HepG2 (cell line): ENCODE data around the gene SETD5. TPM values are rescaled to one million over a fixed set of nuclear protein-coding genes. Genes with fewer than 3 reads are reported as not detected.

ENCODE experiments used
- ATAC-seq: fragments of 200-7000 bp; cut with Tn5 transposase; 3 replicates; pipeline ENCODE4 v1.9.1; 2020; ENCODE audit warnings: mild to moderate bottlenecking, moderate library complexity
- BruUV-seq: library from RNA; stranded (reverse); fragments of 400-500 nt; replicated peaks from 2 replicates; lab custom pipeline; 2021; lab: Mats Ljungman, UMichigan
- CTCF ChIA-PET: fragments of 300-600 bp; formaldehyde crosslinking; extraction: SDS; loops from one replicate; lab custom pipeline; 2021; ENCODE audit warnings: low total read pairs, inconsistent platforms, low intra/inter-chr PET ratio; lab: Yijun Ruan, JAX
- POLR2A ChIA-PET: fragments of 350-600 bp; sonication (Branson Sonifier 250); formaldehyde crosslinking; loops from one replicate; lab custom pipeline; 2020; ENCODE audit warnings: antibody characterized with exemption, inconsistent platforms; lab: Yijun Ruan, JAX
- DNase-seq: peaks from one replicate; pipeline ENCODE4 v3.0.0-alpha.2; 2015; ENCODE audit warnings: low spot score
- FAIRE-seq: peaks from 3 replicates; lab custom pipeline; 2011; peaks lifted over from hg19 to GRCh38; lab: Jason Lieb, UNC
- H2AFZ ChIP-seq: one replicate; pipeline ENCODE4 v1.6.1; 2011; ENCODE audit warnings: low read length, inconsistent platforms
- H3K27ac ChIP-seq: fragments of 300-600 bp; 3 replicates; pipeline ENCODE4 v1.8.0; 2011; ENCODE audit warnings: mixed run types, mild to moderate bottlenecking, mixed read lengths, low read length, inconsistent platforms; ENCODE audit not compliant: insufficient read depth; ENCODE audit errors: extremely low read length
- H3K27me3 ChIP-seq, 2 experiments: fragments of 200-600 bp in 1 of 2; 2 replicates in 1 of 2; 3 replicates in 1 of 2; pipeline versions ENCODE4 v1.6.0 to v1.8.0; 2011; ENCODE audit warnings: low read length in 2 of 2, mild to moderate bottlenecking in 2 of 2, moderate library complexity in 2 of 2, inconsistent platforms in 1 of 2; ENCODE audit not compliant: insufficient read depth in 2 of 2, control insufficient read depth in 1 of 2
- H3K36me3 ChIP-seq, 2 experiments: fragments of 200-600 bp in 1 of 2; replicated peaks in 1 of 2; 2 replicates in 1 of 2; 3 replicates in 1 of 2; pipeline versions ENCODE4 v1.5.1 to v1.8.0; 2011; ENCODE audit warnings: low read length in 2 of 2, inconsistent platforms in 1 of 2; ENCODE audit not compliant: insufficient read depth in 2 of 2, control insufficient read depth in 1 of 2
- H3K4me1 ChIP-seq: 2 replicates; pipeline ENCODE4 v1.5.1; 2012; ENCODE audit warnings: low read length, inconsistent platforms; ENCODE audit not compliant: insufficient read depth
- H3K4me2 ChIP-seq: 2 replicates; pipeline ENCODE4 v1.6.0; 2011; ENCODE audit warnings: low read depth, low read length, inconsistent platforms
- H3K4me3 ChIP-seq, 3 experiments: fragments of 200-600 bp in 1 of 3; sonication (generic), shearing (Covaris generic) in 1 of 3; replicated peaks in 1 of 3; 2 replicates each; pipeline ENCODE4 v1.5.1; 2011 to 2016; ENCODE audit warnings: low read length in 3 of 3, inconsistent platforms in 2 of 3, low read depth in 2 of 3, mild to moderate bottlenecking in 2 of 3, control low read depth in 1 of 3, mixed read lengths in 1 of 3; ENCODE audit not compliant: insufficient read depth in 1 of 3
- H3K79me2 ChIP-seq: one replicate; pipeline ENCODE4 v1.6.1; 2011; ENCODE audit warnings: low read length, inconsistent platforms; ENCODE audit not compliant: insufficient read depth
- H3K9ac ChIP-seq: 2 replicates; pipeline ENCODE4 v1.6.0; 2011; ENCODE audit warnings: mild to moderate bottlenecking, low read depth, low read length, inconsistent platforms; ENCODE audit not compliant: insufficient read depth
- H3K9me3 ChIP-seq: 2 replicates; pipeline ENCODE4 v1.5.1; 2012; ENCODE audit warnings: mild to moderate bottlenecking, low read length
- H4K20me1 ChIP-seq: 2 replicates; pipeline ENCODE4 v1.6.0; 2011; ENCODE audit warnings: inconsistent platforms, mild to moderate bottlenecking, low read length, moderate library complexity; ENCODE audit not compliant: insufficient read depth
- FOSL1 ChIP-seq: sonication (generic); formaldehyde crosslinking; IDR thresholded peaks from 2 replicates; pipeline ENCODE4 v1.9.0; 2021; ENCODE audit warnings: missing genetic modification reagents, borderline replicate concordance
- HMG20B ChIP-seq: conservative IDR thresholded peaks from 2 replicates; pipeline ENCODE4 v1.6.1; 2016; ENCODE audit warnings: missing genetic modification reagents, missing compliant biosample characterization
- IRF2 ChIP-seq: IDR thresholded peaks from 2 replicates; pipeline ENCODE4 v1.6.1; 2018; ENCODE audit warnings: missing genetic modification reagents, missing compliant biosample characterization
- SOX6 ChIP-seq, 2 experiments: fragments of 450-650 bp in 1 of 2; sonication (generic) in 1 of 2; formaldehyde crosslinking in 1 of 2; IDR thresholded peaks; 2 replicates each; pipeline versions ENCODE4 v1.4.0 to v1.6.1; 2017 to 2020; ENCODE audit warnings: antibody characterized with exemption in 1 of 2, mild to moderate bottlenecking in 1 of 2, missing genetic modification reagents in 1 of 2
- SP140L ChIP-seq: sonication (generic); formaldehyde crosslinking; IDR thresholded peaks from 2 replicates; pipeline ENCODE4 v1.4.0; 2020; ENCODE audit warnings: missing genetic modification reagents, borderline replicate concordance
- SPEN ChIP-seq: sonication (generic); formaldehyde crosslinking; IDR thresholded peaks from 2 replicates; pipeline ENCODE4 v1.5.1; 2020; ENCODE audit warnings: low read depth, mild to moderate bottlenecking, missing genetic modification reagents
- ZNF124 ChIP-seq: sonication (generic); formaldehyde crosslinking; IDR thresholded peaks from 2 replicates; pipeline ENCODE4 v1.4.0; 2020; ENCODE audit warnings: missing genetic modification reagents
- ZNF34 ChIP-seq: sonication (generic); formaldehyde crosslinking; IDR thresholded peaks from 2 replicates; pipeline ENCODE4 v1.4.0; 2020; ENCODE audit warnings: mild to moderate bottlenecking, missing genetic modification reagents, borderline replicate concordance
- ZNF652 ChIP-seq: IDR thresholded peaks from 2 replicates; pipeline ENCODE4 v1.6.1; 2016; ENCODE audit warnings: low read depth, borderline replicate concordance
- WGBS: methylation state at CpG from one replicate; pipeline ENCODE4 v1.1.6; 2017; ENCODE audit warnings: low lambda C conversion rate; 5-methylcytosine and 5-hydroxymethylcytosine counted together
- in situ Hi-C: cut with HindIII; loops from 2 replicates; pipeline ENCODE4 v1.10.0; 2017; ENCODE audit warnings: low pct_unique_long_range_greater_than_20kb; ENCODE audit not compliant: extremely low pct_ligation_motif_present
- intact Hi-C: fragments of 100-400 bp; cut with micrococcal nuclease; formaldehyde crosslinking; loops from one replicate; pipeline ENCODE4 v1.10.0; 2022; ENCODE audit not compliant: unreplicated experiment
- polyA plus RNA-seq, 8 experiments: library from polyadenylated mRNA; depleted of rRNA in 3 of 8; stranded (reverse) in 7 of 8; unstranded in 1 of 8; fragments of >200 nt; fragmentation: Illumina TruSeq in 4 of 8; extraction: Trizol in 4 of 8; gene quantifications; 2 replicates each; pipeline versions ENCODE4 v1.2.1 to v1.2.3, GENCODE V29; 2011 to 2016; ENCODE audit warnings: low read depth in 4 of 8, missing spikeins in 1 of 8, mixed read lengths in 1 of 8; ENCODE audit not compliant: insufficient read depth in 1 of 8
- total RNA-seq, 5 experiments: library from RNA; depleted of rRNA; stranded (reverse); fragments of >200 nt; fragmentation: Illumina TruSeq; extraction: Trizol; gene quantifications; 2 replicates each; pipeline ENCODE4 v1.2.3, GENCODE V29; 2016; ENCODE audit warnings: low read depth in 1 of 5
- TF ChIP-seq, protein P1 (sequence below): sonication (generic); formaldehyde crosslinking; IDR thresholded peaks from 2 replicates; pipeline ENCODE4 v1.4.0; 2020; ENCODE audit warnings: missing genetic modification reagents
- TF ChIP-seq, protein P2 (sequence below): sonication (generic); formaldehyde crosslinking; IDR thresholded peaks from 2 replicates; pipeline ENCODE4 v1.5.0; 2020; ENCODE audit warnings: mild to moderate bottlenecking, missing genetic modification reagents, borderline replicate concordance

SETD5 gene
- total and polyA plus RNA-seq, 2 of the 13 experiments (the other 11 are each of a cell fraction or from before 2014, with no cell fraction given): 46.8 to 95.8 TPM

DNA sequence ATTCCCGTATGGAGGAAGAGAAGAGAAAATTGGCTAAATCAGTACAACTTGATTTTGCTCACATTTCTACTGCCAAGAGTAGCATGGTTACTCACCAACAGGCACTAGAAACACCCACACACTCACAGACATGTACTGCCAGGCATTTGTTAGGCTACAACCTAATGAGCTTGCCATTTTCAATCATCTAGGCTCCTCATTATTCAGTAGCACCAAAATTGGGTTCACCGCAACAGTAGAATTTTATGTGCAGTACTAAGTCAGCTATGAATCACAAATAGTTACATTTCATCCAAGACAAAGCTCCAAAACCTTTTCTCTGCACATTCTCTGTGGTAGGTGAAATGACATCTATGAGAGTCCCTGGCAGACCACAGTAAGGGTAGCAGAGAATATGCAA is 49.5 kb upstream of the SETD5 start (continued):
- TF ChIP-seq, protein P1, sequence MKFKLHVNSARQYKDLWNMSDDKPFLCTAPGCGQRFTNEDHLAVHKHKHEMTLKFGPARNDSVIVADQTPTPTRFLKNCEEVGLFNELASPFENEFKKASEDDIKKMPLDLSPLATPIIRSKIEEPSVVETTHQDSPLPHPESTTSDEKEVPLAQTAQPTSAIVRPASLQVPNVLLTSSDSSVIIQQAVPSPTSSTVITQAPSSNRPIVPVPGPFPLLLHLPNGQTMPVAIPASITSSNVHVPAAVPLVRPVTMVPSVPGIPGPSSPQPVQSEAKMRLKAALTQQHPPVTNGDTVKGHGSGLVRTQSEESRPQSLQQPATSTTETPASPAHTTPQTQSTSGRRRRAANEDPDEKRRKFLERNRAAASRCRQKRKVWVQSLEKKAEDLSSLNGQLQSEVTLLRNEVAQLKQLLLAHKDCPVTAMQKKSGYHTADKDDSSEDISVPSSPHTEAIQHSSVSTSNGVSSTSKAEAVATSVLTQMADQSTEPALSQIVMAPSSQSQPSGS: no peak
- TF ChIP-seq HMG20B (CRISPR knock-in tag) (no peak), FOSL1 (no peak), SOX6 (IDR thresholded peaks at IDR 0.05) (no peak), SOX6 (CRISPR knock-in tag; IDR thresholded peaks at IDR 0.05) (no peak), ZNF124 (CRISPR knock-in tag) (no peak), IRF2 (CRISPR knock-in tag) (no peak), ZNF34 (CRISPR knock-in tag) (no peak)

DNA sequence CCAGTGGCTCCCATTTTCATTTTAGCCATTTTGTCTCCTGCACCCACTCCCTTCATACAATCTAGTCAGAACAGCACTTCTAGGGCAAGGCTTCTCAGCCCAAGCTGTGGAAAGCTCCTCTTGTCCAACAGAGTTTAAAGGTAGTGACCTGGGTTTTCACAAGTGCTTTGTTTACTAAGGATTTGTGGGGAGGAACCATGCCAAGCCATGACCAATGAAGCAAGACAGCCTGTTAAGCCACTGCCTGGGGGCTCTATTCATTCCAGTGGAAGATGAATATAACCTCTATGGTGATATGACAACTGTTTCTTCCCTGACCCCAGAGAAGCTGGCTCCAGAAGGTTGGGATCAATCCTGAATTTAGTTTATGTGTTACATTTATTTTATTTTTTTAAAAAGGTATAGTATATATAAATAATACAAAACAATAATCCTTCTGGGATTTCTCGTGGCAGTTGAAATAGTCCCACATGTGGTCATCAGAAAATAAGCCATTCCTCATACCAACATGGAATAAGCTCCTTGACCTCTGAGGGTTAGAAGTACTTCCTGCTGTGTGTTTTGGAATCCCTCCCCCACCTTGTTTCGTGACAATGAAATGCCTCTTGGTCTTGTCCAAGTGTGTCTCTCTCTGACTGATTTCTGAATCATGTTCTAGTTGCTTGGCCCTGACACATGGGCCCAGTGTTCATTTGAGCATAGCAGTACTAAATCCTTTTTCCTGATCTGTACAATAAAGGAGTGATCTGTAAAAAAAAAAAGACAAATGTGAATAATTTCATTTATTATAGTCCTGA is 47.9 kb upstream of the SETD5 start:
- Histone ChIP-seq H3K4me3 (no peak overlapping the region), H3K9ac (no peak overlapping the region), H3K4me1 (peaks cover 33% of the 10 kb centered on the region), H3K9me3 (no peaks in the 10 kb centered on the region), H3K36me3 (no peaks in the 10 kb centered on the region), H3K4me2 (no peak overlapping the region), H4K20me1 (no peaks in the 10 kb centered on the region), H2AFZ (no peak overlapping the region), H3K27ac (no peak overlapping the region), H3K79me2 (no peaks in the 10 kb centered on the region), H3K27me3 (no peaks in the 10 kb centered on the region)
- WGBS: 82% methylated on average over 2 of the region's 2 CpGs
- ATAC-seq (no peak), FAIRE-seq (no peak), DNase-seq (peak; percentile 16)
- CTCF ChIA-PET: no interaction called here
- in situ Hi-C loops: no loop called here
- no TSS peak for BruUV-seq
- intact Hi-C loops: loop anchor here (10.0 kb wide), 1 partner anchor 295 kb away; the partner anchor contains the start of gene MTMR14
- POLR2A ChIA-PET: interaction anchor here (0.7 kb wide), 1 partner anchor 14 kb away, joined by 5 read pairs; the partner anchor contains the start of gene THUMPD3
- TF ChIP-seq ZNF652 (CRISPR knock-in tag): no peak
- no peak for TF ChIP-seq SP140L (CRISPR knock-in tag)
- no peak for TF ChIP-seq SPEN (CRISPR knock-in tag)
- TF ChIP-seq, protein P2, sequence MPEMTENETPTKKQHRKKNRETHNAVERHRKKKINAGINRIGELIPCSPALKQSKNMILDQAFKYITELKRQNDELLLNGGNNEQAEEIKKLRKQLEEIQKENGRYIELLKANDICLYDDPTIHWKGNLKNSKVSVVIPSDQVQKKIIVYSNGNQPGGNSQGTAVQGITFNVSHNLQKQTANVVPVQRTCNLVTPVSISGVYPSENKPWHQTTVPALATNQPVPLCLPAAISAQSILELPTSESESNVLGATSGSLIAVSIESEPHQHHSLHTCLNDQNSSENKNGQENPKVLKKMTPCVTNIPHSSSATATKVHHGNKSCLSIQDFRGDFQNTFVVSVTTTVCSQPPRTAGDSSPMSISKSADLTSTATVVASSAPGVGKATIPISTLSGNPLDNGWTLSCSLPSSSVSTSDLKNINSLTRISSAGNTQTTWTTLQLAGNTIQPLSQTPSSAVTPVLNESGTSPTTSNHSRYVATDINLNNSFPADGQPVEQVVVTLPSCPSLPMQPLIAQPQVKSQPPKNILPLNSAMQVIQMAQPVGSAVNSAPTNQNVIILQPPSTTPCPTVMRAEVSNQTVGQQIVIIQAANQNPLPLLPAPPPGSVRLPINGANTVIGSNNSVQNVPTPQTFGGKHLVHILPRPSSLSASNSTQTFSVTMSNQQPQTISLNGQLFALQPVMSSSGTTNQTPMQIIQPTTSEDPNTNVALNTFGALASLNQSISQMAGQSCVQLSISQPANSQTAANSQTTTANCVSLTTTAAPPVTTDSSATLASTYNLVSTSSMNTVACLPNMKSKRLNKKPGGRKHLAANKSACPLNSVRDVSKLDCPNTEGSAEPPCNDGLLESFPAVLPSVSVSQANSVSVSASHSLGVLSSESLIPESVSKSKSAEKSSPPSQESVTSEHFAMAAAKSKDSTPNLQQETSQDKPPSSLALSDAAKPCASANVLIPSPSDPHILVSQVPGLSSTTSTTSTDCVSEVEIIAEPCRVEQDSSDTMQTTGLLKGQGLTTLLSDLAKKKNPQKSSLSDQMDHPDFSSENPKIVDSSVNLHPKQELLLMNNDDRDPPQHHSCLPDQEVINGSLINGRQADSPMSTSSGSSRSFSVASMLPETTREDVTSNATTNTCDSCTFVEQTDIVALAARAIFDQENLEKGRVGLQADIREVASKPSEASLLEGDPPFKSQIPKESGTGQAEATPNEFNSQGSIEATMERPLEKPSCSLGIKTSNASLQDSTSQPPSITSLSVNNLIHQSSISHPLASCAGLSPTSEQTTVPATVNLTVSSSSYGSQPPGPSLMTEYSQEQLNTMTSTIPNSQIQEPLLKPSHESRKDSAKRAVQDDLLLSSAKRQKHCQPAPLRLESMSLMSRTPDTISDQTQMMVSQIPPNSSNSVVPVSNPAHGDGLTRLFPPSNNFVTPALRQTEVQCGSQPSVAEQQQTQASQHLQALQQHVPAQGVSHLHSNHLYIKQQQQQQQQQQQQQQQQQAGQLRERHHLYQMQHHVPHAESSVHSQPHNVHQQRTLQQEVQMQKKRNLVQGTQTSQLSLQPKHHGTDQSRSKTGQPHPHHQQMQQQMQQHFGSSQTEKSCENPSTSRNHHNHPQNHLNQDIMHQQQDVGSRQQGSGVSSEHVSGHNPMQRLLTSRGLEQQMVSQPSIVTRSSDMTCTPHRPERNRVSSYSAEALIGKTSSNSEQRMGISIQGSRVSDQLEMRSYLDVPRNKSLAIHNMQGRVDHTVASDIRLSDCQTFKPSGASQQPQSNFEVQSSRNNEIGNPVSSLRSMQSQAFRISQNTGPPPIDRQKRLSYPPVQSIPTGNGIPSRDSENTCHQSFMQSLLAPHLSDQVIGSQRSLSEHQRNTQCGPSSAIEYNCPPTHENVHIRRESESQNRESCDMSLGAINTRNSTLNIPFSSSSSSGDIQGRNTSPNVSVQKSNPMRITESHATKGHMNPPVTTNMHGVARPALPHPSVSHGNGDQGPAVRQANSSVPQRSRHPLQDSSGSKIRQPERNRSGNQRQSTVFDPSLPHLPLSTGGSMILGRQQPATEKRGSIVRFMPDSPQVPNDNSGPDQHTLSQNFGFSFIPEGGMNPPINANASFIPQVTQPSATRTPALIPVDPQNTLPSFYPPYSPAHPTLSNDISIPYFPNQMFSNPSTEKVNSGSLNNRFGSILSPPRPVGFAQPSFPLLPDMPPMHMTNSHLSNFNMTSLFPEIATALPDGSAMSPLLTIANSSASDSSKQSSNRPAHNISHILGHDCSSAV: no peak
